ENCODE results near the gene MMAB. TPM values are rescaled to one million over a fixed set of nuclear protein-coding genes. Genes with fewer than 3 reads are reported as not detected.
A peak's percentile ranks its signal among the peaks of the same experiment; 100 is the strongest.

MMAB gene
- total RNA-seq, 4 donors from 2014 or later: 4.4 to 18.7 (median 11.9) TPM

GRCh38 chr12:109557805-109558204 lies 15.5 kb downstream of the MMAB start:
- no peaks in the 10 kb centered on the region for H3K9me3 ChIP-seq
- 84% methylated on average over 12 of the region's 12 CpGs; no CpG with 5 or more reads in 1 of the 2 donors for WGBS, 2 donors (ENCODE audit: low coverage in 1 of 2)
- H3K36me3 ChIP-seq: no peaks in the 10 kb centered on the region
- peak overlapping the region in 1 of 4 donors; percentile 57 for H3K27ac ChIP-seq
- peaks cover 0 to 11% (median 2%) of the 10 kb centered on the region in 4 donors for H3K4me1 ChIP-seq
- DNase-seq: no peak
- in situ Hi-C loops (cut with MboI; ENCODE audit: low pct_ligation_motif_present in 1 of 4, low pct_unique_long_range_greater_than_20kb in 1 of 4, low sequenced_read_pairs in 3 of 4): no loop called here
- intact Hi-C loops (cut with DNase I; ENCODE audit: low total_unique reads): no loop called here
- peaks cover 18% of the 10 kb centered on the region for H3K27me3 ChIP-seq
- TF ChIP-seq POLR2A (IDR thresholded peaks at IDR 0.05) (no peak), CTCF (IDR thresholded peaks at IDR 0.05) (no peak), EP300 (IDR thresholded peaks at IDR 0.05; ENCODE audit: low read depth) (no peak), POLR2AphosphoS5 (IDR thresholded peaks at IDR 0.05) (no peak)
- no peak overlapping the region for H3K4me3 ChIP-seq

- in situ Hi-C loops (cut with MboI; ENCODE audit: low pct_ligation_motif_present in 1 of 4, low pct_unique_long_range_greater_than_20kb in 1 of 4, low sequenced_read_pairs in 3 of 4): no loop called here
These were observed 16.1 kb downstream of the MMAB start for GRCh38 chr12:109557200-109557599.

GRCh38 chr12:109555431-109556315 lies 17.6 kb downstream of the MMAB start:
- in situ Hi-C loops (cut with MboI; ENCODE audit: low pct_ligation_motif_present in 1 of 4, low pct_unique_long_range_greater_than_20kb in 1 of 4, low sequenced_read_pairs in 3 of 4): no loop called here
- WGBS, 2 donors (ENCODE audit: low coverage in 1 of 2): 82 to 100% methylated on average over 1 to 18 of the region's 18 CpGs

More at GRCh38 chr12:109557200-109557599, 16.1 kb downstream of the MMAB start:
- DNase-seq: no peak
- H3K36me3 ChIP-seq: no peaks in the 10 kb centered on the region
- intact Hi-C loops (cut with DNase I; ENCODE audit: low total_unique reads): no loop called here
- peaks cover 0 to 11% (median 2%) of the 10 kb centered on the region in 4 donors for H3K4me1 ChIP-seq
- no peak overlapping the region for H3K4me3 ChIP-seq
- WGBS, 2 donors (ENCODE audit: low coverage in 1 of 2): 86 to 100% methylated on average over 2 to 10 of the region's 10 CpGs
- no peak overlapping the region for H3K27ac ChIP-seq
- TF ChIP-seq POLR2A (IDR thresholded peaks at IDR 0.05) (no peak), EP300 (IDR thresholded peaks at IDR 0.05; ENCODE audit: low read depth) (no peak), CTCF (IDR thresholded peaks at IDR 0.05) (no peak), POLR2AphosphoS5 (IDR thresholded peaks at IDR 0.05) (no peak)
- peaks cover 22% of the 10 kb centered on the region for H3K27me3 ChIP-seq
- no peaks in the 10 kb centered on the region for H3K9me3 ChIP-seq

More at GRCh38 chr12:109555431-109556315, 17.6 kb downstream of the MMAB start:
- intact Hi-C loops (cut with DNase I; ENCODE audit: low total_unique reads): no loop called here
- no peak for TF ChIP-seq POLR2AphosphoS5 (IDR thresholded peaks at IDR 0.05)
- no peak for TF ChIP-seq POLR2A (IDR thresholded peaks at IDR 0.05)
- no peak for TF ChIP-seq EP300 (IDR thresholded peaks at IDR 0.05; ENCODE audit: low read depth)
- TF ChIP-seq CTCF (IDR thresholded peaks at IDR 0.05): no peak
- H3K9me3 ChIP-seq: no peaks in the 10 kb centered on the region
- no peak overlapping the region for H3K27ac ChIP-seq
- H3K4me1 ChIP-seq: peaks cover 0 to 11% (median 2%) of the 10 kb centered on the region in 4 donors
- H3K4me3 ChIP-seq: no peak overlapping the region
- DNase-seq: no peak
- no peaks in the 10 kb centered on the region for H3K36me3 ChIP-seq
- H3K27me3 ChIP-seq: peaks cover 28% of the 10 kb centered on the region

Measured in transverse colon (tissue), 4 donors.